Ureter (tissue), 1 donor: Measurements from ENCODE around the gene MAPK8IP1. TPM values are rescaled to one million over a fixed set of nuclear protein-coding genes. Genes with fewer than 3 reads are reported as not detected.

Source experiments
- DNase-seq: peaks from one replicate; pipeline ENCODE4 v3.0.0-alpha.2; 2020; ENCODE audit warnings: low spot score
- total RNA-seq: library from RNA; stranded (reverse); gene quantifications from one replicate; pipeline ENCODE4 v1.2.4, GENCODE V29; 2023
- donor health status: DM: yes; HTN: yes; CAD: no.

MAPK8IP1 gene
- total RNA-seq, 1 donor from 2014 or later: 7.2 TPM

- peak; percentile 36 for DNase-seq
Observed at GRCh38 chr11:45926001-45926401, 40.5 kb downstream of the MAPK8IP1 start.

- peak; percentile 37 for DNase-seq
Observed at GRCh38 chr11:45926536-45927331, 41.3 kb downstream of the MAPK8IP1 start.

- peak; percentile 29 for DNase-seq
Observed at GRCh38 chr11:45927332-45927683, 41.9 kb downstream of the MAPK8IP1 start.

GRCh38 chr11:45927684-45928413 is 42.4 kb downstream of the MAPK8IP1 start:
- DNase-seq: peak; percentile 36

GRCh38 chr11:45928535-45929215 is 43.2 kb downstream of the MAPK8IP1 start:
- peak; percentile 39 for DNase-seq

- DNase-seq: no peak
Observed at GRCh38 chr11:45929486-45930030, 44.1 kb downstream of the MAPK8IP1 start.

GRCh38 chr11:45930031-45930794 is 44.8 kb downstream of the MAPK8IP1 start:
- DNase-seq: peak; percentile 72

GRCh38 chr11:45930951-45931570 is 45.6 kb downstream of the MAPK8IP1 start:
- DNase-seq: peak; percentile 50

GRCh38 chr11:45931739-45932138 is 46.3 kb downstream of the MAPK8IP1 start:
- no peak for DNase-seq

GRCh38 chr11:45932217-45932616 is 46.8 kb downstream of the MAPK8IP1 start:
- no peak for DNase-seq

- no peak for DNase-seq
Observed at GRCh38 chr11:45933131-45933831, 47.8 kb downstream of the MAPK8IP1 start.

GRCh38 chr11:45933846-45934579 is 48.6 kb downstream of the MAPK8IP1 start:
- DNase-seq: no peak

GRCh38 chr11:45934580-45935318 is 49.3 kb downstream of the MAPK8IP1 start:
- DNase-seq: no peak

- no peak for DNase-seq
Observed at GRCh38 chr11:45935349-45936064, 50.1 kb downstream of the MAPK8IP1 start.

- DNase-seq: no peak
Observed at GRCh38 chr11:45936511-45937054, 51.1 kb downstream of the MAPK8IP1 start.

- no peak for DNase-seq
Observed at GRCh38 chr11:45937916-45938315, 52.5 kb downstream of the MAPK8IP1 start.

- no peak for DNase-seq
Observed at GRCh38 chr11:45939836-45940235, 54.4 kb downstream of the MAPK8IP1 start.

- DNase-seq: no peak
Observed at GRCh38 chr11:45941285-45941684, 55.8 kb downstream of the MAPK8IP1 start.
